Bronchial epithelial cell (primary cell): ENCODE measurements around the gene TMEM270. TPM values are rescaled to one million over a fixed set of nuclear protein-coding genes. Genes with fewer than 3 reads are reported as not detected.
A peak's percentile ranks its signal among the peaks of the same experiment; 100 is the strongest.
"Not testable (repeated sequence)": the region's sequence is repeated elsewhere in the genome, so short reads cannot be mapped to it uniquely, and the experiment has no call there.

ENCODE experiments used
- DNase-seq: peaks from one replicate; pipeline ENCODE4 v3.0.0-alpha.2; 2010; ENCODE audit warnings: low read depth
- FAIRE-seq: peaks from 2 replicates; lab custom pipeline; 2011; peaks lifted over from hg19 to GRCh38; lab: Jason Lieb, UNC
- H3K27me3 ChIP-seq: 2 replicates; pipeline ENCODE4 v1.5.1; 2011; ENCODE audit warnings: low read length; ENCODE audit not compliant: control insufficient read depth, insufficient read depth
- H3K36me3 ChIP-seq: 2 replicates; pipeline ENCODE4 v1.5.1; 2011; ENCODE audit warnings: low read length; ENCODE audit not compliant: control insufficient read depth, insufficient read depth
- H3K4me3 ChIP-seq: 2 replicates; pipeline ENCODE4 v1.5.1; 2011; ENCODE audit warnings: mild to moderate bottlenecking, low read depth, low read length, control low read depth
- total RNA-seq: library from RNA; depleted of rRNA; stranded (reverse); fragments of >200 nt; gene quantifications from 2 replicates; pipeline ENCODE4 v1.2.1, GENCODE V29; 2014
- TF ChIP-seq, protein P1 (sequence below): IDR thresholded peaks from 2 replicates; pipeline ENCODE4 v1.5.1; 2011; ENCODE audit warnings: mild to moderate bottlenecking, moderate library complexity, low read length, control low read depth, inconsistent platforms; ENCODE audit not compliant: insufficient read depth, severe bottlenecking

Gene TMEM270
- total RNA-seq, 1 donor from 2014 or later: not detected

GRCh38 chr7:73842067-73842976, 18.6 kb upstream of the TMEM270 start, which contains the start of gene METTL27:
Gene METTL27 (minus strand): TSS chr7:73842516. CDS start chr7:73842140, 376 bp downstream.
- Histone ChIP-seq H3K4me3 (peak within 1 kb of the TSS; percentile 58), H3K36me3 (no peaks in the 10 kb centered on the region), H3K27me3 (no peaks in the 10 kb centered on the region)
- FAIRE-seq (no peak), DNase-seq (peak; percentile 79)
- TF ChIP-seq, protein P1, sequence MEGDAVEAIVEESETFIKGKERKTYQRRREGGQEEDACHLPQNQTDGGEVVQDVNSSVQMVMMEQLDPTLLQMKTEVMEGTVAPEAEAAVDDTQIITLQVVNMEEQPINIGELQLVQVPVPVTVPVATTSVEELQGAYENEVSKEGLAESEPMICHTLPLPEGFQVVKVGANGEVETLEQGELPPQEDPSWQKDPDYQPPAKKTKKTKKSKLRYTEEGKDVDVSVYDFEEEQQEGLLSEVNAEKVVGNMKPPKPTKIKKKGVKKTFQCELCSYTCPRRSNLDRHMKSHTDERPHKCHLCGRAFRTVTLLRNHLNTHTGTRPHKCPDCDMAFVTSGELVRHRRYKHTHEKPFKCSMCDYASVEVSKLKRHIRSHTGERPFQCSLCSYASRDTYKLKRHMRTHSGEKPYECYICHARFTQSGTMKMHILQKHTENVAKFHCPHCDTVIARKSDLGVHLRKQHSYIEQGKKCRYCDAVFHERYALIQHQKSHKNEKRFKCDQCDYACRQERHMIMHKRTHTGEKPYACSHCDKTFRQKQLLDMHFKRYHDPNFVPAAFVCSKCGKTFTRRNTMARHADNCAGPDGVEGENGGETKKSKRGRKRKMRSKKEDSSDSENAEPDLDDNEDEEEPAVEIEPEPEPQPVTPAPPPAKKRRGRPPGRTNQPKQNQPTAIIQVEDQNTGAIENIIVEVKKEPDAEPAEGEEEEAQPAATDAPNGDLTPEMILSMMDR: no peak

DNA sequence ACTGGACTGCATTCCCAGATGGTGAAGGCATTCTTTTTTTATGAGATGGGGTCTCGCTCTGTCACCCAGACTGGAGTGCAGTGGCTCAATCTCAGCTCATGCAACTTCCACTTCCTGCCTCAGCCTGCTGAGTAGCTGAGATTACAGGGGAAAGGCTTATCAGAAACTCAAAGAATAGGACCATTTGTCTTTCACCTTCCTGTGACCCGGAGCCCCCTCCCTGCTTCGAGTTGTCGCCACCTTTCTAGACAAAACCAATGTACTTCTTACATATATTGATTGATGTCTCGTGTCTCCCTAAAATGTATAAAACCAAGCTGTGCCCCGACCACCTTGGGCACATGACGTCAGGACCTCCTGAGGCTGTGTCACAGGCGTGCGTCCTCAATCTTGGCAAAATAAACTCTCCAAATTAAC, 16.8 kb upstream of the TMEM270 start:
- TF ChIP-seq, protein P1: no peak
- H3K36me3 ChIP-seq: no peaks in the 10 kb centered on the region
- DNase-seq (no peak), FAIRE-seq (no peak)
- H3K4me3 ChIP-seq: no peak overlapping the region
- H3K27me3 ChIP-seq: no peaks in the 10 kb centered on the region

DNA sequence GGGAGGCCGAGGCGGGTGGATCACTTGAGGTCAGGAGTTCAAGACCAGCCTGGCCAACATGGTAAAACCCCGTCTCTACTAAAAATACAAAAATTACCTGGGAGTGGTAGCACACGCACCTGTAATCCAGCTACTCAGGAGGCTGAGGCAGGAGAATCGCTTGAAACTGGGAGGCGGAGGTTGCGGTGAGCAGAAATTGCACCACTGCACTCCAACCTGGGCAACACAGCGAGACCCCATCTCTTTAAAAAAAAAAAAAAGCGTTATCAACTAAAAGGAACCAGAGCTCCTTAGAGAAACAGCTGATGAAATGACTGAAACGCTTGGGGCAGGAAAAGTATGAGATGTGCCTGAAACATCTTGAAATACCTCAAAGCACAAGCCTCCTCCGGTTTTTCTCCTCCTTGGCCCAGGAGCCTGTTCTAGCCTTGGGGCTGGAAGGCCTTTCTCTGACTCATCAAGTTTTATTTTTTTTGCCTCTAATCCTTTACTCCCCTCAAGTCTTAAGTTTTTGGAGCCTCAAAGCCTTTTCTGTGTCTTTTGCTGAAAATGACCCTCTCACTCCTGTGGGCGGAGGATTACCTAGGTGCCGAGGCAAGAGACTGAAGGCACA, 16.0 kb upstream of the TMEM270 start:
- DNase-seq (peak; percentile 60), FAIRE-seq (no peak)
- Histone ChIP-seq H3K4me3 (no peak overlapping the region), H3K36me3 (no peaks in the 10 kb centered on the region), H3K27me3 (no peaks in the 10 kb centered on the region)
- TF ChIP-seq, protein P1: no peak

DNA sequence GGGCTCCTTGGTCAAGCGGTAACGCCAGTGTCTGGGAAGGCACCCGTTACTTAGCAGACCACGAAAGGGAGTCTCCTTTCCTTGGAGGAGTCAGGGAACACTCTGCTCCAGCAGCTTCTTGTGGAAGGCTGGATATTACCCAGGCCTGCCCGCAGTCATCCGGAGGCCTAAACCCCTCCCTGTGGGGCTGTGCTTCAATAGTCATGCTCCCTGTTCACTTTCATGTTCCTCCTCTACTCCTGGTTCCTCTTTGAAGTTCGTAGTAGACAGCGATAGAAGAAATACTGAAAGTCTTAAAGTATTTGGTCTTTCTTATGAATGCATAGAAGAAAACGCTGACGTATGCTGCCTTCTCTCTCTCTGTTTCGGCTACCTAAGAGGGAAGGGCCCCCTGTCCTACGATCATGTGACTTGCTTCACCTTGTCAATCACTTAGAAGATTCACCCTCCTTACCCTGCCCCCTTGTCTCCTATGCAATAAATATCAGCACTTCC, 15.2 kb upstream of the TMEM270 start:
- DNase-seq, FAIRE-seq, H3K36me3 ChIP-seq, H3K27me3 ChIP-seq, H3K4me3 ChIP-seq: not testable (repeated sequence)

GRCh38 chr7:73847941-73848723, 12.8 kb upstream of the TMEM270 start:
- no peak for FAIRE-seq
- peak; percentile 44 for DNase-seq
- Histone ChIP-seq H3K4me3 (no peak overlapping the region), H3K36me3 (no peaks in the 10 kb centered on the region), H3K27me3 (no peaks in the 10 kb centered on the region)
- TF ChIP-seq, protein P1: no peak

DNA sequence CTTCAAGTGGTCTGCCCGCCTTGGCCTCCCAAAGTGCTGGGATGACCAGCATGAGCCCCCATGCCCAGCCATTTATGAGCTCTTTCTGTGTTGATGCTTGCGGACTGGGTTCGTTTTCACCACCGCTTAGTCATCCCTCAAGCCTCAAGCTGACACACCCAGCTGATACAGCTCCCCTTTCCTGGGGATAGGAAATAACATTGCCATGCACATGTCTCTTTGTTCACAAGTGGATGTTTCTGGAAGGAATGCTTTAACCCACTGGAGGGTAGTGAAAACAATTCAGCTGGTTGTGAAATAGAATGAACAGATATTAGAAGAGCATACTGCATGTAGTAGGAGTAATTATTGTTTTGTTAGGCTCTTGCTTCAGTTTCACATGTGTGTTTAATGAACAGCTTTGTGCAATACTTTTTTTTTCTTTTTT, 10.2 kb upstream of the TMEM270 start:
- Histone ChIP-seq H3K27me3 (no peaks in the 10 kb centered on the region), H3K4me3 (no peak overlapping the region), H3K36me3 (no peaks in the 10 kb centered on the region)
- FAIRE-seq (no peak), DNase-seq (peak; percentile 98)
- TF ChIP-seq, protein P1: no peak
